ENCODE results near the gene AHRR.

The AHRR gene

DNA sequence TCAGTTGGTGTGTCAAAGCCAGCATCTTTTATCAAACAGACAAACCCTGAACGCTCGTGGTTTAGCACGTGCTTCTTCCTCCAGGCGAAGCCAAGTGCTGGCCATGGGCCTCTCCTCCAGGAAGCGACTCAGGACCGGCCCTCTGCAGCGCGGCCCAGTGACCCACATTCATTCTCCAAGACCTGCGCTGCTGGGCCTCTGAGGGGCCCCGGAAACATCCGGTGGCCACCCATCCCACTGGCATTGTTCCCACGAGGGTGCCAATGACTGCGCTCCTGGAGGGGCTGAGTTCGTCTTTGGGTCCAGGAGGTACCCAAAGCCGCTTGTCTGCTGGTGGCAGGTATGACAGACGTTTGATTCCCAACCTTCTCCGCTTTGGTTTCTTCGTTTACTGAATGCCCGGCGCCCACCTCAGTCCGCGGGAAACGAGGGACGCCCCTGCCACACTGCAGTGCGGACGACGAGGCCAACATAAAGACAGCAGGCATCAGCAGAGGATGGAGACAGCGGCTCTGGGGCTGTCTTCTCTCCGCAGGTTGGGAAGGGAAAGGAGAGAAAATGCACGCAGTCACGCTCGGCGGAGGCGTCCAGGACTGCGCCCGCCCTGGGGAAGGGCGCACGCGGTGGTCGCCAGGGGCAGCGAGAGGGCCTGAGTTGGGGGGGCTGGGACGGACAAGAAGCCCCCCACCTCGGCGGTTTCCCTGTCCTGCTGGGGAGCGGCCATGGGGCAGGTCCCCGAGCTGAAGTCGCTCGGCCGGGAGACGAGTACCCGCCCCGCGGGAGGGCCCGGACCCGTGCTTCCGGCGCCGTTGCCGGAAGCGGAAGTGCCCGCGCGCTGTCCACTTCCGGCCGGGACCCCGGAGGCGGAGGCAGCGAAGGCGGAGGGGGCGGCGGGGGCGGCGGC, 121.1 kb downstream of the AHRR start, which contains the start of gene EXOC3:
EXOC3 (plus strand) TSS at position 842 of the 904 bp plus-strand sequence. CDS start 3,030 bp downstream, outside the sequence.
- H3K27ac Mint-ChIP-seq: peak within 1 kb of the TSS; percentile 97
- peak within 1 kb of the TSS; percentile 96 for H3K4me3 Mint-ChIP-seq
- H3K9me3 Mint-ChIP-seq: no peaks in the 10 kb centered on the region
- H3K27me3 Mint-ChIP-seq: no peaks in the 10 kb centered on the region
- peaks cover 5% of the 10 kb centered on the region for H3K36me3 Mint-ChIP-seq
- H3K4me1 Mint-ChIP-seq: peaks cover 34% of the 10 kb centered on the region

- Mint-ChIP-seq H3K4me1 (peaks cover 41% of the 10 kb centered on the region), H3K36me3 (peaks cover 10% of the 10 kb centered on the region), H3K27me3 (no peaks in the 10 kb centered on the region), H3K27ac (peak overlapping the region; percentile 76), H3K9me3 (no peaks in the 10 kb centered on the region), H3K4me3 (peak overlapping the region; percentile 96)
Measured at GRCh38 chr5:443239-444151, 122.0 kb downstream of the AHRR start.

GRCh38 chr5:444226-444625, 122.7 kb downstream of the AHRR start:
- H3K4me1 Mint-ChIP-seq: peaks cover 49% of the 10 kb centered on the region
- H3K36me3 Mint-ChIP-seq: peaks cover 15% of the 10 kb centered on the region
- H3K4me3 Mint-ChIP-seq: peak overlapping the region; percentile 87
- no peaks in the 10 kb centered on the region for H3K27me3 Mint-ChIP-seq
- no peaks in the 10 kb centered on the region for H3K9me3 Mint-ChIP-seq
- peak overlapping the region; percentile 76 for H3K27ac Mint-ChIP-seq

- Mint-ChIP-seq H3K4me3 (peak overlapping the region; percentile 42), H3K36me3 (peaks cover 25% of the 10 kb centered on the region), H3K27ac (peak overlapping the region; percentile 68)
Measured at GRCh38 chr5:445591-445990, 124.1 kb downstream of the AHRR start.

DNA sequence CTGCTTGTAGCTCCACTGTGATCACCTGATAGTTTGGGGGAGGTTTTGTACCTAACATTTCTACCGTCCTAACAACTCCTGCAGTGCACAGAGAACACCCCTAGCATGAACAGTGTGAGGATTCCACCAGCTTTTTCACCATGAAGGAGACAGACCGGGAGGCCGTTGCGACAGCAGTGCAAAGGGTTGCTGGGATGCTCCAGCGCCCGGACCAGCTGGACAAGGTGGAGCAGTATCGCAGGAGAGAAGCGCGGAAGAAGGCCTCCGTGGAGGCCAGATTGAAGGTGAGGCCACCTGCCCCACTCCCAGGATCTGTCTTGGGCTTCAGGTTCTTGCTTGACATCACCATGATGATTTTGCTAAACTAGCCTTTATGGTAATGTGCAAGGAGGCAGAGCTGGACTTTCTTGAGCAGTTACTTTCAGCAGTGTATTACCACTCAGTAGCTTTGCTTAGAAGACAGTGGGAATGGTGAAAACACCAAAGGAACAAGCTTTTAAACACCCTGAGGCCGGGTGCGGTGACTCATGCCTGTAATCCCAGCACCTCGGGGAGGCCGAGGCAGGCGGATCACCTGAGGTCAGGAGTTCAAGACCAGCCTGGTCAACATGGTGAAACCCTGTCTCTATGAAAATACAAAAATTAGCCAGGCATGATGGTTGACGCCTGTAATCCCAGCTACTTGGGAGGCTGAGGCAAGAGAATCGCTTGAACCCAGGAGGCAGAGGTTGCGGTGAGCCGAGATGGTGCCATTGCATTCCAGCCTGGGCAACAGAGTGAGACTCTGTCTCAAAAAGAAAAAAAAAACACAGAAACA, 124.8 kb downstream of the AHRR start:
- Mint-ChIP-seq H3K27me3 (no peaks in the 10 kb centered on the region), H3K36me3 (peaks cover 31% of the 10 kb centered on the region), H3K27ac (peak overlapping the region; percentile 68), H3K4me1 (peaks cover 64% of the 10 kb centered on the region), H3K9me3 (peaks cover 4% of the 10 kb centered on the region), H3K4me3 (peak overlapping the region; percentile 42)

More at GRCh38 chr5:445591-445990, 124.1 kb downstream of the AHRR start:
- H3K27me3 Mint-ChIP-seq: no peaks in the 10 kb centered on the region
- H3K9me3 Mint-ChIP-seq: no peaks in the 10 kb centered on the region
- peaks cover 60% of the 10 kb centered on the region for H3K4me1 Mint-ChIP-seq

GRCh38 chr5:446883-447263, 125.4 kb downstream of the AHRR start:
- Mint-ChIP-seq H3K27ac (peak overlapping the region; percentile 41), H3K4me1 (peaks cover 61% of the 10 kb centered on the region), H3K36me3 (peaks cover 37% of the 10 kb centered on the region), H3K27me3 (no peaks in the 10 kb centered on the region), H3K4me3 (peak overlapping the region; percentile 39), H3K9me3 (peaks cover 5% of the 10 kb centered on the region)

- Mint-ChIP-seq H3K9me3 (peaks cover 12% of the 10 kb centered on the region), H3K36me3 (peaks cover 43% of the 10 kb centered on the region), H3K27me3 (no peaks in the 10 kb centered on the region), H3K27ac (peak overlapping the region; percentile 77), H3K4me3 (no peak overlapping the region), H3K4me1 (peaks cover 67% of the 10 kb centered on the region)
Measured at GRCh38 chr5:447501-447900, 126.0 kb downstream of the AHRR start.

DNA sequence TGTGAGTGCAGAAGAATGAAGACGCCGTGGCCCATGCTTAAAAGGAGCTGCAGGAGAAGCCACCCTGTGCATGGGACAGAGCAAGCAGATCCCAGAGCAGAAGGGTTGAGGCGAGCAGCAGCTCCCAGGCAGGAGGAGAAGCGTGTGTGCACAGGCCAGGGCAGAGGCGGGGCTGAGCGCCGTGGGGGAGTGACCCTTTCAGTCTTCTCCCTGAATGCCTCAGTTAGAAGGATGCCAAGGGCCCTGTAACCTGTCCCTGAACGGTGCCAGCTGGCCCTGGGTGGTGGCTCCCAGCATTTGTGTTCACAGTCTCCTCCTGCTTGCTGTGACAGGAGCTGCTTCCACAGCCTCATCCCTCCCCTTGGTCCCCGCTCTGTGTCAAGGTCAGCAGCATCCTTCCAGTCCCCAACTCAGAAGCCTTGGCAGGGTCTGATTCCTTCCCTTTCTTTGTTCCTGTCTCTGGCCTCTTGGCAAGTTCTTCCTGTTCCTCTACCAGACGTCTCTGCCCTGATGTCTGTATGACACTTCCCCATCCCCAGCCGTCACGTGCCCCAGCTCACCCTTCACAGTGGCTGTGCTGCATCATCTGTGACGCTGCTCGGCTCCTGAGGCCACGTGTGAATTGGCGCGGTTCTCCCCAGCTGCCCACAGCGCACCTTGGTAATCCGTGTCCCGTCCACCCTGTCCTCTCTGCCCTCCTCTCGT, 126.7 kb downstream of the AHRR start:
- Mint-ChIP-seq H3K4me3 (no peak overlapping the region), H3K36me3 (peaks cover 49% of the 10 kb centered on the region), H3K4me1 (peaks cover 74% of the 10 kb centered on the region), H3K9me3 (peaks cover 15% of the 10 kb centered on the region), H3K27me3 (no peaks in the 10 kb centered on the region), H3K27ac (peak overlapping the region; percentile 30)

DNA sequence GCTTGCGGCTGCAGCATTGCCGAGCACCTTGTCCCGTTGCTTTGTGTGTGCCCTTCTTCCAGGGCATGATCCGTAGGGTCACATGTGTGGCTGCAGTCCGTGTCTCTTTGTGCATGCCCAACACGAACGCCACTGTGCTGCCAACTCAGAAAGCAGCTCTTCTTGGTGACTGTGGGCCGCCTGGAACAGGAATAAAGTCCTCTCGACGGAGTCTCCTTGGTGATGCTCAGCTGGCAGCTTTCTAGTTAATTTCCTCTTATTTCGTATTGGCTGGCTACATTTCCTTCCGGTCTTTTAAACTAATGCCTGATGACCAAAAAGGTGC, 127.2 kb downstream of the AHRR start:
- Mint-ChIP-seq H3K4me3 (no peak overlapping the region), H3K27me3 (no peaks in the 10 kb centered on the region), H3K27ac (no peak overlapping the region), H3K4me1 (peaks cover 76% of the 10 kb centered on the region), H3K36me3 (peaks cover 53% of the 10 kb centered on the region), H3K9me3 (peaks cover 15% of the 10 kb centered on the region)

DNA sequence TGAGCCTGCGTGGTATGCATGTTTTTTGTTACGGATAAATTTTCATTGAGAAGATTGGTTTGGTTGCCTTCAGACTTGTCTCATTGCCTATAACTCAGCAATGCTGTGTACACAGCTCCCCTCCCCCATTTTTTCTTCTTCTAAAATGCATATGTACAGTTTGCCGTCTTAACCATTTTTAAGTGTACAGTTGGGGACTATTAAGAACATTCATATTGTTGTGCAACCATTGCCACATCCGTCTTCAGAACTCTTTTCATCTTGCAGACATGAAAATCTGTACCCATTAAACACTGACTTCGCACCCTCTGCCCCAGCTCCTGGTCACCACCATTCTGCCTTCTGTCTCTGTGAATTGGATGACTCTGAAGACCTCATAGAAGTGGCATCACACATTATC, 127.6 kb downstream of the AHRR start:
- H3K27me3 Mint-ChIP-seq: no peaks in the 10 kb centered on the region

GRCh38 chr5:451587-452458, 130.3 kb downstream of the AHRR start:
- peaks cover 15% of the 10 kb centered on the region for H3K9me3 Mint-ChIP-seq
- peak overlapping the region; percentile 48 for H3K27ac Mint-ChIP-seq
- H3K4me3 Mint-ChIP-seq: peak overlapping the region; percentile 20
- H3K27me3 Mint-ChIP-seq: no peaks in the 10 kb centered on the region
- H3K36me3 Mint-ChIP-seq: peaks cover 52% of the 10 kb centered on the region
- H3K4me1 Mint-ChIP-seq: peaks cover 72% of the 10 kb centered on the region

More for the DNA sequence above, 127.6 kb downstream of the AHRR start:
- Mint-ChIP-seq H3K36me3 (peaks cover 54% of the 10 kb centered on the region), H3K9me3 (peaks cover 15% of the 10 kb centered on the region), H3K27ac (no peak overlapping the region), H3K4me3 (no peak overlapping the region), H3K4me1 (peaks cover 79% of the 10 kb centered on the region)

GRCh38 chr5:452978-453710, 131.6 kb downstream of the AHRR start:
- peaks cover 51% of the 10 kb centered on the region for H3K36me3 Mint-ChIP-seq
- peak overlapping the region; percentile 48 for H3K27ac Mint-ChIP-seq
- peaks cover 64% of the 10 kb centered on the region for H3K4me1 Mint-ChIP-seq
- peaks cover 15% of the 10 kb centered on the region for H3K9me3 Mint-ChIP-seq
- no peaks in the 10 kb centered on the region for H3K27me3 Mint-ChIP-seq
- H3K4me3 Mint-ChIP-seq: peak overlapping the region; percentile 35

- peaks cover 53% of the 10 kb centered on the region for H3K36me3 Mint-ChIP-seq
- no peaks in the 10 kb centered on the region for H3K27me3 Mint-ChIP-seq
- H3K4me1 Mint-ChIP-seq: peaks cover 64% of the 10 kb centered on the region
- H3K27ac Mint-ChIP-seq: peak overlapping the region; percentile 30
- peaks cover 15% of the 10 kb centered on the region for H3K9me3 Mint-ChIP-seq
- no peak overlapping the region for H3K4me3 Mint-ChIP-seq
Measured at GRCh38 chr5:453725-454481, 132.4 kb downstream of the AHRR start.

All from activated naive CD4-positive, alpha-beta T cell treated with anti-CD3 and anti-CD28 coated beads, Interleukin-2, amount 50 U/mL, for 24 hours (primary cell).